ENCODE results near the gene CLK3.
"Not testable (repeated sequence)": the region's sequence is repeated elsewhere in the genome, so short reads cannot be mapped to it uniquely, and the experiment has no call there.

CLK3 gene

GRCh38 chr15:74620636-74621545 lies 5.3 kb downstream of the CLK3 start:
- DNase-seq (ENCODE audit: low spot score), result peak; percentile 87

DNA sequence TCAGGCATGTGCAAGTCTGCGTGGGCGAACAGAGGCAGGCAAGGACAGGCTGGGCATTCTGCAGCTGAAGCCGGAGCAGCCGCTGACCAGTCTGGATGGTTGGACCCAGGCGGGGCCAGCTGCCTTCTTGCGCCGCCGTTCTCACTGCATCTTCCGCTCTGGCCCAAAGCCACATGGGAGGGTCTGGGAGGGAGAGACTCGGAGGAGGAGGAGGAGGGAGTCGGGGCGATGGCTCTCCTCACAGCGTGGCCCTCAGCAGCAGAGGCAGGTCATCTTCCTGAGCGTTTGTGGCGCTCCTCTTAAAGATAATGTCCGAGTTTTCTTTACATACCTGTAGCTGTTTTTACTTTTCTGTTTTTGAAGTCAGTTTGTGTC lies 5.9 kb downstream of the CLK3 start:
- DNase-seq (ENCODE audit: low spot score), result no peak

DNA sequence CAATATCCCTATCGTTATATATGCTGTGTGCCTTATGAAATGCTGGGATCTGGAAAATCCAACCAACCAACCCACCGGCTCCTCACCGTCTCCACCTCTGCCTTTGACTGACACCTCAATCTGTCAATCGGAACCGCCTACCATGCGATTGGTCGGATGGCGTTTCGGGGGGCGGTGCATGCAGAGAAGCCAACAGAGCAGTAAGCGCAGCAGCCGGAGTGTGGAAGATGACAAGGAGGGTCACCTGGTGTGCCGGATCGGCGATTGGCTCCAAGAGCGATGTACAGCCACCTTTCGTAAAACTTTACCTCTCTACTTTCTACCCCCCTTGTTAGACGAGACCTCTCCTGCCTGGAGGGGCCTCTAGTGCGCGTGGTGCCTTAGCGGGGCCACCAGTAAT lies 6.3 kb downstream of the CLK3 start:
- DNase-seq (ENCODE audit: low spot score), result no peak

DNA sequence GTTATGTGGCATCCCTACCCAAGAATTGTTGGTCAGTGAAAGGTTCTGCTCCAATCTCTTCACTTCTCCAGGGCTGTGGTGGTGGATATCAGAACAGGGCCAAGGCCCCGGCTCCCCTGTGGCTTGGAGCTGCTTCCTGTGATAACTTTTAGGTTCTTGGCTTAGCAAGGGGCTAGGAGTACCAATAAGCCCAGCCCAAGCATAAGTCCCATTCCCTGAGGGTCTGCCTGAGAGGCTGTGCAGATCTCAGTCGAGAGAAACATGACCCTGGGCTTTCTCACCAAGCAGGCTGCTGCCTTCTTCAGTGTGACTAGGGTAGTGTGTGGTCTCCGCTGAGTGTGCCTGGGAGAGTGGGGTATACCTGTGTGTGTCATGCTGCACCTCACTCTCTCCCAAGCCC lies 7.1 kb downstream of the CLK3 start:
- no peak for DNase-seq (ENCODE audit: low spot score)

DNA sequence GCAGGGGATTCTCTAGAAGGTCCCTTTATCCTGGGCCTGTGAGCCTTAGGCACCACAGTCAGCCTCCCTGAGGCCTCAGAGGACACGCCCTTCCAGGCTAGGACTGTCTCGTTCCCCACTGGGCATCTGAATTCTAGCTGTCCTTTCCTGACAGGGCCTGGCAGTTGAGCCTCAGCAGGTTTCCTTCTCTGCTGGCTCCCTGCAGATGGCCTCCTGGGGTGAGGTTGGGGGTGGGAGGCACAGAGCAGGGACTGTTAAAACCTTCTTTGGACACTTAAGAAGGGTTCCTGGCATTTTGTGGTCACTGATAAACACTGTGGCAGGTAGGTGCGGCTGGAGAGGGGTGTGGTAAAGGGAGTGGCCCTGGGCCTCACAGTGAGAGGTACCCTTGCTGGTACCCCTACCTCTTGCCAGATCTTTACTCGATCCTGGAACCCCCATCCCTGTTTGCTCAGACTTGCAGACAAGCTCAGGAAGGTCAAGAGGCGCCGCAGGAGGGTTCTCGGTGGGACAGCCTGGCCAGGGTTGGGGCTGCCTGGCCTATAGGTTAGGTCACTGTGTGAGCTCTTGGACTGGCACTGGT lies 8.5 kb downstream of the CLK3 start:
- DNase-seq (ENCODE audit: low spot score), result no peak

DNA sequence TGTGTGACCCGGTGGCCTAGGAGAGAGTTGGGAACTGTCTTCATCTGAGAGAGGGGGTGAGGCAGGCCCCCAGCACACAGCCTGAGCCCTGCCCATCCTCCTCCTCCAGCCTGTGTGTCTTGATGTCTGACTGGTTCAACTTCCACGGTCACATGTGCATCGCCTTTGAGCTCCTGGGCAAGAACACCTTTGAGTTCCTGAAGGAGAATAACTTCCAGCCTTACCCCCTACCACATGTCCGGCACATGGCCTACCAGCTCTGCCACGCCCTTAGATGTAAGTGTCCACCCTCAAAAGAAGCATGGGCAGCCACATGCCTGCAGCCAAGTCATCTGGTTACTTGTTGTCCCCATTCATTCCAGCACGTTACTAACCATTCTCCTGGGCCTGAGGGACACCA lies 10.1 kb downstream of the CLK3 start:
- DNase-seq (ENCODE audit: low spot score), result no peak

DNA sequence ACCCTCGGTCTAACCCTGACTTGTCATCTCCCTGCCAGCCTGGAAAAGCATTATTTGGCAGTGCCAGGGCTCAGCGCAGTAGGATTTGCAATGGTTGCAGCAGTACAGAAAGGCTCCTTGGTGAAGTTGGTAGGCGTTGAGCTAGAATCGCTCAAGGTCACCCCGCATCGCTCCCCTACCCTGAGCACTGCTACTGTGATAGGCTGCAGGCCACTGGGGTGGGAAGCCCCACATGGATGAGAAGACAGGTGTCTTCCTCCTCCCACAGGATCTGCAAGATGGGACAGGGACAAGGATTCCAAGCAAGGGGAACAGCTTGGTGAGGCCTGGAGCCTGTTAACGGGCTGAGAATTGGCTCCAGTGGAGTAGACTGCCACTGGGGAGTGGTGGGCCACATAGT lies 10.7 kb downstream of the CLK3 start:
- no peak for DNase-seq (ENCODE audit: low spot score)

DNA sequence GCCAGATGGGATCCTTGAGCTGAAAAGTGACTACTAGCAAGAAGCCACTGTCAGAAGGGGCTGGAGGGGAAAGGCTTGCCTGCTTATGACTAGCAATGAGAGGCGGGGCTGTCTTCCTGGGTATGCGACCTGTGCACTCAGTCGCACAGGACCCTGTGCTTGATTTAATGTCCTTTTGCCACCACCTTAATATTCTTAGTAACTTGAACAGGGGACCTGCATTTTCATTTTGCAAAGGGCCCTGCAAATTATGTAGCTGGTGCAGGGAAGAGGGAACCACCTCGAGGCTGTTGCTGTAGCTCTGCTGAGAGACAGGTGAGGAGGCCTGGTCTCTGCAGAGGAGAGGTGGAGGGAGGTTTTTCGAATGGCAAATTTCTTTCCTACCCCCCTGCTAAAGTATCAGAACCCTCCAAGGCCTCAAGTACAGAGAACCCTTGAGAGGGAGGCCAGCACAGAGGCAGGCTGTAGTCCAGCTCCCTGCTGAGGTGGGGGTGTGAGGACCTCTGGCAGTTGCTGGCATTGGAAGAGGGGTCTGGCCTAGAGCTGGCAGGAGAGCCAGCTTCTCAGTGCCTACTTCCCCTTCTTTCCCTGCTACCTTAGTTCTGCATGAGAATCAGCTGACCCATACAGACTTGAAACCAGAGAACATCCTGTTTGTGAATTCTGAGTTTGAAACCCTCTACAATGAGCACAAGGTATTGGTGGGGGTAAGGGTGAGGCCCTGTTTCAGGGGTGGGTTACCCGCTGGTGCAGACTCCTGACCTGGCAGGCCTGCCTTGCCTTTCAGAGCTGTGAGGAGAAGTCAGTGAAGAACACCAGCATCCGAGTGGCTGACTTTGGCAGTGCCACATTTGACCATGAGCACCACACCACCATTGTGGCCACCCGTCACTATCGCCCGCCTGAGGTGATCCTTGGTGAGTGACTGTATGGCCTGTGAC lies 11.4 kb downstream of the CLK3 start:
- no peak for DNase-seq (ENCODE audit: low spot score)

DNA sequence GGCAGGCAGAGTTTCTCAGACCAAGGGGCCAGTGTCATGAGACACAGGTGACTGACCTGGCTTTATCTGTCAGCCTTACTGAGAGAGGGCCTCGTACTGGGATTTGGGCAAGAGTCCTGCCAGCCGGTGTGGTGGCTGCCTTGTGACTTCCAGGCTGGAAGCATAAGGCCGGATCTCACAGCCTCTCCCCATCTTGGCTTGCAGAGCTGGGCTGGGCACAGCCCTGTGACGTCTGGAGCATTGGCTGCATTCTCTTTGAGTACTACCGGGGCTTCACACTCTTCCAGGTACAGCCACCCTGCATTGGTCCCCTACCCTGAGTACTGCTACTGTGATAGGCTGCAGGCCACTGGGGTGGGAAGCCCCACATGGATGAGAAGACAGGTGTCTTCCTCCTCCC lies 12.1 kb downstream of the CLK3 start:
- no peak for DNase-seq (ENCODE audit: low spot score)

- no peak for DNase-seq (ENCODE audit: low spot score)
Measured at GRCh38 chr15:74628199-74628598, 12.6 kb downstream of the CLK3 start.

GRCh38 chr15:74628949-74629348 lies 13.3 kb downstream of the CLK3 start:
- no peak for DNase-seq (ENCODE audit: low spot score)

GRCh38 chr15:74629696-74630095 lies 14.1 kb downstream of the CLK3 start:
- DNase-seq (ENCODE audit: low spot score), result not testable (repeated sequence)

DNA sequence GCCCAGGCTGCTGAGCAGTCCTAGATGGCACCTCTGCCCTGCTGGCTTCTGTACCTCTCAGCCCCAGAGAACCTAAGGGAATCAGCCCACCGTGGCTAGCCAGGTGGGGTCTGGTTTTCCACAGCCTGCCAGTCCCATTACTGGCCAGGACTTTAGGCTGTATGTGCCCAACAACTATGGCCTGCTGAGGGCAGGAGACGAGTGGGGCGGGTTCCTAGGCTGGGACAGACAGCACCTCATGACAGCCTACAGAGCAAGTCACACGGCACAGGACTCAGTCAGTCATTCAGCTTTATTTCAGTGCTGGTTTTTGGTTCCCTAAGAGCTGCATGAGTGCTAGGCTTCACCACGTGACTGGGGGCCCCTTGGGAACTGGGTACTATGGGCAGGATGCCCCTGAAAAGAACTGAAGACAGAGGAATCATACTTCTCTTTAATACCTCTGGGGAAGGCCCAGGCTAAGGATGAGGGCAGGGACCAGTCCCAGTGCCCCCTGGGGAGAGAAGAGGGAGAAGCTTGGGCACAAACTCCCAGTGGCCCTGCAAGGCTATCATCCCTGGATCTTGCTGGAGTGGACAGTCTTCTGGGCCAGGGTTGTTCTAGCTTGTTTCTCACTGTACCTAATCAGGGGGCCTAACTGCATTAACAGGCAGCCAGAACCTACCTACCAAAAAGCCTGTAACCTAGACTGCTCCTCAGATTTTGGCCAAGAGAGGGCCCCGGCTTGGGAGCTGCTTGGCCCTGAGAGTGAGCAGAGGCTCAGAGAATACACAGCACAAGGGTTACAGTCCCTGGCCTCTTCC lies 14.8 kb downstream of the CLK3 start:
- no peak for DNase-seq (ENCODE audit: low spot score)

DNA sequence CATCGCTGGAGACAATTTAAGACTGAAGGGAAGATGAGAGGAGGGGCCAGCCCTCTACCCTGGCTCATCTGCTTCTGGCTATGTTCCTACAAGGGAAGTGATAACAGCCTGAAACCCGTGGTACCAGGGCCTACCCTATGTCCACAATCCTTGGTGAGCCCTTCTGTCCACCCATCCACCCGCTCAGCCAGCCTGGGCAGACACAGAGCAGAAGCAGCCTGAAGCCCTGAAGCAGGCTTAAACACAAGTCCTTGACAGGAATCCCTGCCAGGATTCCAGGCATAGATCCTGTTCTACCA lies 15.4 kb downstream of the CLK3 start:
- DNase-seq (ENCODE audit: low spot score), result no peak

- DNase-seq (ENCODE audit: low spot score), result no peak
Measured at GRCh38 chr15:74631408-74631807, 15.8 kb downstream of the CLK3 start.

DNA sequence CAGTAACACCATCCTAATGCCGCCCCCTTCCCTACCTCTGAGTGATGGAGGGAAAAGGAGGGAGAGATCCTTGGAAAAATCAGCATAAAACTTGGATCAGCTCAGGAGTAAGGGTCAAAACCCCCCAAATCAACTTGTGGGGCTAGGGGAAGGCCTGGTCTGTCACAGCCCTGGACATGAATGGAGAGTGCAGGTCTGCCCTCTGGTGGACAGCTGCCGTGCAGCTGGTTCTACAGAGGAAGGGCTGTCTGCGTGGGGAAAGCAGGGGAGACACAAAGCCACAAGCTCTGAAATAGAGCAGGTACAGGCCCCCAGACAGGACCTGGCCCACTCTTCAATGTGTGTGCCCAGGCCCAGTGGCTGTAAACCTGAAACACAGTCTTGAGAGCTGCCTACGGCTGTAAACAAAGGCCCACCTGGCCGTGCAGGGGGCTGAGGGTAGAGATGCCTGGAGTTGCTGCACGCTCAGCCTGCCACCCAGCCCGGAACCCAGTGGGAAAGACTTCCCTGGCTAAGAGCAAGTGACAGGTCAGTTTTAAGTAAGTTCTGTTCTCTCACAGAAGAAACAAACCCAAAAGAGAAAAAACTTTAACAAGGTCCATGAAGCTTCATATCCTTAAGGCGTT lies 16.4 kb downstream of the CLK3 start:
- peak; percentile 79 for DNase-seq (ENCODE audit: low spot score)

DNA sequence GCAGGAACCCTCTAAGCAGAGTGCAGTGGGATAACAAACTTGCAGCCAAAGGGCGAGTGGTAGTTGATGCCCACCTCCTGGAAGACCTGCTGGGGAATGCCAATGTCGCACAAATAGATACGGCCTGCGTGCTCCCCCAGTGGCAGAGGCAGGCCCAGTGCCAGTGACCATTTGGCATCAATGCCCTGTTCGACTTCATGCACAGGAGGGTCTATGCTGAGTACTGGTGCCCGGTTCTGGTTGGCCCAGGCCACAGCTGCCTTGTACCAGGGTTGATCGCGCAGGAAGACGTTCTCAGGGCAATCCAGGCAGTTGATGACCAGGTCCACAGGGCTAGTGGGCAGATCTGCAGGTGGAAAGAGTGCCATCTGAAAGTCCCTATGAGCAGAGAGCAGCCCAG lies 17.0 kb downstream of the CLK3 start:
- DNase-seq (ENCODE audit: low spot score), result no peak

DNA sequence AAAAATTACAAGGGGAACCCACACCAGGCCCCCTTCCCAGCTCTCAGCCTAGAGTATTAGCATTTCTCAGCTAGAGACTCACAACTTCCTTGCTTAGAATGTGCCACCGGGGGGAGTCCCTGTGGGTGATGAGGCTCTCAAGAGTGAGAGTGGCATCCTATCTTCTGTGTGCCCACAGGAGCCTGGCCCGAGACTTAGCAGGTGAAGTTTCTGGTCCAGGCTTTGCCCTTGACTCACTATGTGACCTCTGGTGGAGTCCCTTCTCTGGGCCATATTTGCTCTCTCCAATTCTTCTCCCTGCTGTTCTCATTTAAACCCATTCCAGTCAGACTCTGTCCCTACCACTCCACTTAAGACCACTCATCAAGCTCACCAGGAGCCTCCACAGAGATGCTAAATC lies 18.1 kb downstream of the CLK3 start:
- no peak for DNase-seq (ENCODE audit: low spot score)

- DNase-seq (ENCODE audit: low spot score), result peak; percentile 65
Measured at GRCh38 chr15:74635228-74635627, 19.6 kb downstream of the CLK3 start.

- DNase-seq (ENCODE audit: low spot score), result no peak
Measured at GRCh38 chr15:74636984-74637383, 21.3 kb downstream of the CLK3 start.

DNA sequence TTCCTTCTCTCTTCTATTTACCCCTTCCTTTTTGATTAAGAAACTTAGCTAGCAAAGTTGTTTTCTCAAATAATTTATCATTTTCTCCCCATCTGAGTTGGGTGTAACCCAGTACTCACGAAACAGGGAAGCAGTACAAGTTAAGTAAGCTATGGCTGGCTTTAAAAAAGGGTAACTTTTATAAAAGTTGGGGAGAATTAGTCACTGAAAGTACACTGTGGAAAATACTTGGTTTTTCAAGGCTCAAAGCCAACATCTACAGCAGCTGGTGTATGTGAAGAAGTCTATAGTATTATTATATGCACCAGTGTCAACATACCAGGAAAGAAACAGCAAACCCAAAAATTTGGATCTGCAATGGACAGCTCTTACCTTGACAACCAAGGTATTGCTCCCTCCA lies 25.5 kb downstream of the CLK3 start:
- DNase-seq (ENCODE audit: low spot score), result no peak

- DNase-seq (ENCODE audit: low spot score), result no peak
Measured at GRCh38 chr15:74642348-74642733, 26.7 kb downstream of the CLK3 start.
